Breast epithelium (tissue), 3 donors: Measurements from ENCODE around the gene HCAR2.
"Not testable (repeated sequence)": the region's sequence is repeated elsewhere in the genome, so short reads cannot be mapped to it uniquely, and the experiment has no call there.

Experiments
- POLR2A ChIP-seq: fragments of 450-650 bp; IDR thresholded peaks from one replicate; pipeline ENCODE4 v1.6.1; 2016; ENCODE audit warnings: antibody characterized with exemption, mild to moderate bottlenecking, moderate library complexity
- TF ChIP-seq, protein P1 (sequence below), 3 donors: fragments of 450-650 bp; IDR thresholded peaks; one replicate each; pipeline ENCODE4 v1.5.1; 2016 to 2017; ENCODE audit warnings: antibody characterized with exemption in 3 of 3, mild to moderate bottlenecking in 3 of 3, moderate library complexity in 3 of 3

DNA sequence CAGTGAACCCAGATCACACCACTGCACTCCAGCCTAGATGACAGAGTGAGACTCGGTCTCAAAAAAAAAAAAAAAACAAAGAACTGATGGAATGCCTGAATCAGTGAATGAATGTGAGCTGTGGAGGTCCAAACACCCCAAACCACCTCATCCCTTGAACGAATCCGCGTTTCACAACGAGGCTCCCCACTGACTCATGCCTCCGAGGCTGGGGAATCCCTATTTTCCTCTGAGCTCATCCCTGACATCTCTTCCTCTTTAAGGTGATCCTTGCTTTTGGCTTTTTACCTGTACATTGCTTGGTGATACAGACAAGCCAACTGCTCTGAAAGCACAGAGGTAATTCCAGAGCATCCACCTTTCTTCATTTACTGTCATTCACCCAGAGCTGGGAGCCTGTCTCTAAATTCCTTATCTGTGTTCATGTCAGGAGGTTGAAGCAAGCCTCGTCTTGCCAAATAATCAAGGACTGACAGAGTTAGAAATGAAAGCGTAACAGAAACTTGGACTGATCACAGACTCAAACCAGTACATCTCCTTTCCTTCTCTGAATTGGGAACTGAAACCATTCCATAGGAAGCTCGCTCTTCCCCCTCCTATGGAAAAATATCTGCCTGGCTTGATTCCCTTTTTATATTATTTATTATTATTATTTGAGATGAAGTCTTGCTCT, 3.0 kb downstream of the HCAR2 start:
- TF ChIP-seq, protein P1, sequence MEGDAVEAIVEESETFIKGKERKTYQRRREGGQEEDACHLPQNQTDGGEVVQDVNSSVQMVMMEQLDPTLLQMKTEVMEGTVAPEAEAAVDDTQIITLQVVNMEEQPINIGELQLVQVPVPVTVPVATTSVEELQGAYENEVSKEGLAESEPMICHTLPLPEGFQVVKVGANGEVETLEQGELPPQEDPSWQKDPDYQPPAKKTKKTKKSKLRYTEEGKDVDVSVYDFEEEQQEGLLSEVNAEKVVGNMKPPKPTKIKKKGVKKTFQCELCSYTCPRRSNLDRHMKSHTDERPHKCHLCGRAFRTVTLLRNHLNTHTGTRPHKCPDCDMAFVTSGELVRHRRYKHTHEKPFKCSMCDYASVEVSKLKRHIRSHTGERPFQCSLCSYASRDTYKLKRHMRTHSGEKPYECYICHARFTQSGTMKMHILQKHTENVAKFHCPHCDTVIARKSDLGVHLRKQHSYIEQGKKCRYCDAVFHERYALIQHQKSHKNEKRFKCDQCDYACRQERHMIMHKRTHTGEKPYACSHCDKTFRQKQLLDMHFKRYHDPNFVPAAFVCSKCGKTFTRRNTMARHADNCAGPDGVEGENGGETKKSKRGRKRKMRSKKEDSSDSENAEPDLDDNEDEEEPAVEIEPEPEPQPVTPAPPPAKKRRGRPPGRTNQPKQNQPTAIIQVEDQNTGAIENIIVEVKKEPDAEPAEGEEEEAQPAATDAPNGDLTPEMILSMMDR (IDR thresholded peaks at IDR 0.05) = not testable (repeated sequence)
- TF ChIP-seq POLR2A = not testable (repeated sequence)
